ENCODE data around the gene DXO. TPM values are rescaled to one million over a fixed set of nuclear protein-coding genes. Genes with fewer than 3 reads are reported as not detected.
A peak's percentile ranks its signal among the peaks of the same experiment; 100 is the strongest.

Gene DXO
- total and polyA plus RNA-seq, 2 of the 4 experiments (the other 2 are of a cell fraction), result 9.3 to 21.4 TPM

- Histone ChIP-seq H3K14ac (replicated peaks; ENCODE audit: low read depth, low read length) (peak within 1 kb of the TSS; percentile 99), H3K9ac (ENCODE audit: low read depth, low read length) (peak within 1 kb of the TSS; percentile 93), H3K9me1 (ENCODE audit: insufficient read depth, low read length) (peaks cover 12% of the 10 kb centered on the region), H2AK5ac (ENCODE audit: low read depth, low read length) (peak within 1 kb of the TSS; percentile 99), H4K8ac (ENCODE audit: low read depth in 2 of 2, low read length in 2 of 2) (peak within 1 kb of the TSS; percentile 98), H3K27ac (ENCODE audit: insufficient read depth, low read length) (peak within 1 kb of the TSS; percentile 74), H2BK15ac (ENCODE audit: low read depth, low read length) (peak within 1 kb of the TSS; percentile 55; the same call in 2 of the 3 replicates), H3K4me1 (ENCODE audit: control insufficient read depth, insufficient read depth, low read length) (peaks cover 7% of the 10 kb centered on the region; the same call in 1 of the 2 replicates), H4K5ac (ENCODE audit: low read depth, low read length) (peak within 1 kb of the TSS; percentile 89), H3K18ac (ENCODE audit: low read depth, low read length) (peak within 1 kb of the TSS; percentile 17), H2BK5ac (ENCODE audit: low read depth, low read length, poor library complexity, severe bottlenecking) (peak within 1 kb of the TSS; percentile 77), H3K4ac (ENCODE audit: low read depth, low read length) (peak within 1 kb of the TSS; percentile 97), H3K27me3 (ENCODE audit: control insufficient read depth, insufficient read depth, low read length) (no peaks in the 10 kb centered on the region), H3K4me2 (ENCODE audit: low read depth, low read length) (peak within 1 kb of the TSS; percentile 98), H4K20me1 (ENCODE audit: insufficient read depth, low read length) (no peaks in the 10 kb centered on the region), H3K36me3 (ENCODE audit: control insufficient read depth, insufficient read depth, low read length) (peaks cover 49% of the 10 kb centered on the region), H3K4me3 (ENCODE audit: insufficient read depth, low read depth, low read length) (peak within 1 kb of the TSS; percentile 75), H3K79me1 (ENCODE audit: low read depth in 1 of 2, low read length in 2 of 2) (peaks cover 33 to 43% of the 10 kb centered on the region in 2 experiments), H3K9me3 (ENCODE audit: control insufficient read depth, insufficient read depth, low read length) (no peaks in the 10 kb centered on the region), H2BK20ac (ENCODE audit: low read depth, low read length) (peak within 1 kb of the TSS; percentile 38; the same call in 1 of the 2 replicates), H2BK120ac (ENCODE audit: low read depth, low read length) (peak within 1 kb of the TSS; percentile 60), H2AFZ (replicated peaks; ENCODE audit: low read length, poor library complexity) (peak within 1 kb of the TSS; percentile 92), H3K56ac (ENCODE audit: extremely low read depth, insufficient read depth, low read length) (peak within 1 kb of the TSS; percentile 88), H4K91ac (ENCODE audit: insufficient read depth, low read depth, low read length) (peak within 1 kb of the TSS; percentile 92), H2AK9ac (replicated peaks; ENCODE audit: low read depth, low read length, poor library complexity) (peak within 1 kb of the TSS; percentile 99), H3K23ac (ENCODE audit: low read depth, low read length) (peak within 1 kb of the TSS; percentile 87)
- BruUV-seq (replicated peaks), result no TSS peak
- intact Hi-C loops (cut with micrococcal nuclease) (loop anchor here (1.0 to 5.0 kb wide), 3 partner anchors 13 to 195 kb away; partner anchors contain the start of genes DXO and PPT2), in situ Hi-C loops (cut with MboI; ENCODE audit: low sequenced_read_pairs) (no loop called here), dilution Hi-C loops (cut with HindIII; ENCODE audit: low sequenced_read_pairs, unreplicated experiment) (no loop called here)
- ChIA-PET POLR2A (ENCODE audit: unreplicated experiment) (interaction anchor here (0.6 to 2.6 kb wide), 3 partner anchors 13 to 303 kb away, joined by 3 to 10 read pairs (median 3); partner anchors contain the start of genes APOM and DXO), CTCF (no interaction called here)
- peak; percentile 99 for ATAC-seq (ENCODE audit: low read depth)
- peak; percentile 98 for DNase-seq
- WGBS, 2 experiments (ENCODE audit: extremely low coverage in 2 of 2, insufficient read length in 1 of 2), result 0% methylated on average over 31 of the region's 59 CpGs; no CpG with 5 or more reads in 1 of the 2 experiments
- peak; percentile 81; the same call in 1 of the 2 replicates for TF ChIP-seq MAZ (IDR thresholded peaks at IDR 0.05; ENCODE audit: borderline replicate concordance, low read depth, low read length)
- no peak for TF ChIP-seq RFX5 (IDR thresholded peaks at IDR 0.05; ENCODE audit: low read depth, low read length)
- TF ChIP-seq RCOR1 (IDR thresholded peaks at IDR 0.05; ENCODE audit: insufficient replicate concordance, low read length), result no peak
- no peak for TF ChIP-seq SMC3 (IDR thresholded peaks at IDR 0.05; ENCODE audit: low read depth, low read length)
- TF ChIP-seq MXI1 (IDR thresholded peaks at IDR 0.05; ENCODE audit: borderline replicate concordance, low read depth, low read length), result peak; percentile 93; the same call in 1 of the 2 replicates
- TF ChIP-seq, protein P1, sequence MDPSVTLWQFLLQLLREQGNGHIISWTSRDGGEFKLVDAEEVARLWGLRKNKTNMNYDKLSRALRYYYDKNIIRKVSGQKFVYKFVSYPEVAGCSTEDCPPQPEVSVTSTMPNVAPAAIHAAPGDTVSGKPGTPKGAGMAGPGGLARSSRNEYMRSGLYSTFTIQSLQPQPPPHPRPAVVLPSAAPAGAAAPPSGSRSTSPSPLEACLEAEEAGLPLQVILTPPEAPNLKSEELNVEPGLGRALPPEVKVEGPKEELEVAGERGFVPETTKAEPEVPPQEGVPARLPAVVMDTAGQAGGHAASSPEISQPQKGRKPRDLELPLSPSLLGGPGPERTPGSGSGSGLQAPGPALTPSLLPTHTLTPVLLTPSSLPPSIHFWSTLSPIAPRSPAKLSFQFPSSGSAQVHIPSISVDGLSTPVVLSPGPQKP (IDR thresholded peaks at IDR 0.05; ENCODE audit: borderline replicate concordance, low read depth, low read length), result peak; percentile 5; the same call in 1 of the 2 replicates
- TF ChIP-seq FOS (IDR thresholded peaks at IDR 0.05; ENCODE audit: low read depth, low read length), result no peak
- 0 out of 2 replicates have a peak, but pooled peaks have one; percentile 6 for TF ChIP-seq CEBPB (IDR thresholded peaks at IDR 0.05; ENCODE audit: low read depth, low read length)
- peak; percentile 76; the same call in 1 of the 2 replicates for TF ChIP-seq CHD1 (IDR thresholded peaks at IDR 0.05; ENCODE audit: low read depth, low read length)
- TF ChIP-seq BHLHE40 (IDR thresholded peaks at IDR 0.05; ENCODE audit: low read depth, low read length), result 0 out of 2 replicates have a peak, but pooled peaks have one; percentile 3
- TF ChIP-seq NFE2L2 (IDR thresholded peaks at IDR 0.05; ENCODE audit: low read depth, low read length), result 0 out of 2 replicates have a peak, but pooled peaks have one; percentile 1
- TF ChIP-seq, protein P2, sequence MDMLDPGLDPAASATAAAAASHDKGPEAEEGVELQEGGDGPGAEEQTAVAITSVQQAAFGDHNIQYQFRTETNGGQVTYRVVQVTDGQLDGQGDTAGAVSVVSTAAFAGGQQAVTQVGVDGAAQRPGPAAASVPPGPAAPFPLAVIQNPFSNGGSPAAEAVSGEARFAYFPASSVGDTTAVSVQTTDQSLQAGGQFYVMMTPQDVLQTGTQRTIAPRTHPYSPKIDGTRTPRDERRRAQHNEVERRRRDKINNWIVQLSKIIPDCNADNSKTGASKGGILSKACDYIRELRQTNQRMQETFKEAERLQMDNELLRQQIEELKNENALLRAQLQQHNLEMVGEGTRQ (IDR thresholded peaks at IDR 0.05; ENCODE audit: low read depth, low read length), result no peak
- TF ChIP-seq MAFK (IDR thresholded peaks at IDR 0.05; ENCODE audit: low read depth, low read length), result no peak; the same call in 1 of the 2 replicates
- peak; percentile 9; the same call in 1 of the 2 replicates for TF ChIP-seq RAD21 (IDR thresholded peaks at IDR 0.05; ENCODE audit: low read length)
Measured at GRCh38 chr6:31958741-31959739, 12.9 kb downstream of the DXO start, which contains the start of the genes NELFE and SKIC2. Gene NELFE (minus strand): TSS chr6:31958971. CDS start chr6:31958446, 525 bp downstream. Gene SKIC2 (plus strand): TSS chr6:31959175. CDS start chr6:31959193, 18 bp downstream.
